HEK293 (cell line): Measurements from ENCODE around the gene EPHB1.

Experiments used
- CTCF ChIA-PET: fragments of 350-600 bp; formaldehyde crosslinking; extraction: SDS; loops from one replicate; lab custom pipeline; 2021; ENCODE audit warnings: antibody characterized with exemption; lab: Yijun Ruan, JAX
- POLR2A ChIA-PET: fragments of 300-600 bp; formaldehyde crosslinking; extraction: SDS; loops from one replicate; lab custom pipeline; 2020; ENCODE audit warnings: antibody characterized with exemption, inconsistent platforms; lab: Yijun Ruan, JAX
- H3K27ac ChIP-seq: fragments of 200-500 bp; sonication (Bioruptor generic); 2 replicates; pipeline ENCODE4 v1.5.1; 2014; ENCODE audit warnings: low read depth, low read length, control low read depth, inconsistent platforms; ENCODE audit errors: extremely low read depth
- H3K36me3 ChIP-seq, 2 experiments: fragments of 200-500 bp in 1 of 2; sonication (Bioruptor generic) in 1 of 2; 1 replicate in 1 of 2; 2 replicates in 1 of 2; pipeline ENCODE4 v1.5.1; 2014 to 2017; ENCODE audit warnings: inconsistent platforms in 2 of 2, low read length in 2 of 2; ENCODE audit not compliant: control insufficient read depth in 2 of 2, insufficient read depth in 1 of 2
- H3K4me1 ChIP-seq: fragments of 200-500 bp; sonication (Bioruptor generic); 2 replicates; pipeline ENCODE4 v1.5.1; 2014; ENCODE audit warnings: mild to moderate bottlenecking, low read length, inconsistent platforms; ENCODE audit not compliant: control insufficient read depth, insufficient read depth
- H3K4me3 ChIP-seq: 2 replicates; pipeline ENCODE4 v1.5.1; 2011; ENCODE audit warnings: low read depth, mild to moderate bottlenecking, control low read depth, low read length, moderate library complexity
- H3K9me3 ChIP-seq: fragments of 200-500 bp; sonication (Bioruptor generic); 2 replicates; pipeline ENCODE4 v1.5.1; 2014; ENCODE audit warnings: low read depth, low read length, inconsistent platforms; ENCODE audit not compliant: control insufficient read depth, insufficient read depth
- KLF16 ChIP-seq: fragments of 450-650 bp; formaldehyde crosslinking; IDR thresholded peaks from 2 replicates; pipeline ENCODE4 v1.5.1; 2017; ENCODE audit warnings: missing biosample characterization, missing genetic modification characterization
- KLF8 ChIP-seq: fragments of 450-650 bp; formaldehyde crosslinking; IDR thresholded peaks from 2 replicates; pipeline ENCODE4 v1.5.1; 2016; ENCODE audit warnings: missing biosample characterization, missing genetic modification characterization
- SCRT2 ChIP-seq: fragments of 450-650 bp; formaldehyde crosslinking; IDR thresholded peaks from 2 replicates; pipeline ENCODE4 v1.5.1; 2016; ENCODE audit warnings: missing biosample characterization, missing genetic modification characterization
- ZBTB8A ChIP-seq: fragments of 450-650 bp; formaldehyde crosslinking; IDR thresholded peaks from 2 replicates; pipeline ENCODE4 v1.5.1; 2016; ENCODE audit warnings: missing biosample characterization, missing genetic modification characterization
- ZFP69B ChIP-seq: fragments of 450-650 bp; formaldehyde crosslinking; IDR thresholded peaks from 2 replicates; pipeline ENCODE4 v1.5.1; 2016; ENCODE audit warnings: missing biosample characterization, missing genetic modification characterization
- ZNF132 ChIP-seq: fragments of 450-650 bp; formaldehyde crosslinking; IDR thresholded peaks from 2 replicates; pipeline ENCODE4 v1.5.1; 2017; ENCODE audit warnings: missing biosample characterization, missing genetic modification characterization, borderline replicate concordance
- ZNF174 ChIP-seq: fragments of 450-650 bp; formaldehyde crosslinking; IDR thresholded peaks from 2 replicates; pipeline ENCODE4 v1.5.0; 2017; ENCODE audit warnings: missing biosample characterization, mild to moderate bottlenecking, missing genetic modification characterization
- ZNF248 ChIP-seq: fragments of 450-650 bp; formaldehyde crosslinking; IDR thresholded peaks from 2 replicates; pipeline ENCODE4 v1.5.1; 2017; ENCODE audit warnings: missing biosample characterization, missing genetic modification characterization
- ZNF292 ChIP-seq: fragments of 450-650 bp; formaldehyde crosslinking; IDR thresholded peaks from 2 replicates; pipeline ENCODE4 v1.5.1; 2016; ENCODE audit warnings: low read depth, missing biosample characterization, missing genetic modification characterization, borderline replicate concordance
- ZNF37A ChIP-seq: fragments of 450-650 bp; IDR thresholded peaks from 2 replicates; pipeline ENCODE4 v1.5.1; 2018; ENCODE audit warnings: missing biosample characterization, missing genetic modification characterization
- ZNF558 ChIP-seq: fragments of 450-650 bp; formaldehyde crosslinking; IDR thresholded peaks from 2 replicates; pipeline ENCODE4 v1.5.1; 2016; ENCODE audit warnings: missing biosample characterization, missing genetic modification characterization
- ZNF621 ChIP-seq: fragments of 450-650 bp; formaldehyde crosslinking; IDR thresholded peaks from 2 replicates; pipeline ENCODE4 v1.5.1; 2017; ENCODE audit warnings: missing biosample characterization, missing genetic modification characterization
- ZNF658 ChIP-seq: fragments of 450-650 bp; formaldehyde crosslinking; IDR thresholded peaks from 2 replicates; pipeline ENCODE4; 2016; ENCODE audit warnings: missing biosample characterization, missing genetic modification characterization
- ZNF664 ChIP-seq: fragments of 450-650 bp; formaldehyde crosslinking; IDR thresholded peaks from 2 replicates; pipeline ENCODE4 v1.5.1; 2016; ENCODE audit warnings: missing biosample characterization, missing genetic modification characterization
- ZNF670 ChIP-seq: fragments of 450-650 bp; formaldehyde crosslinking; IDR thresholded peaks from 2 replicates; pipeline ENCODE4 v1.5.1; 2016; ENCODE audit warnings: missing biosample characterization, missing genetic modification characterization, low read depth
- ZNF747 ChIP-seq: fragments of 450-650 bp; formaldehyde crosslinking; IDR thresholded peaks from 2 replicates; pipeline ENCODE4 v1.5.1; 2016; ENCODE audit warnings: missing biosample characterization, missing genetic modification characterization
- ZNF76 ChIP-seq: fragments of 450-650 bp; formaldehyde crosslinking; IDR thresholded peaks from 2 replicates; pipeline ENCODE4; 2016; ENCODE audit warnings: low read depth, missing biosample characterization, missing genetic modification characterization, borderline replicate concordance
- TF ChIP-seq, protein P1 (sequence below): fragments of 450-650 bp; formaldehyde crosslinking; IDR thresholded peaks from 2 replicates; pipeline ENCODE4 v1.5.1; 2016; ENCODE audit warnings: missing biosample characterization, missing genetic modification characterization
- TF ChIP-seq, protein P2 (sequence below): fragments of 450-650 bp; formaldehyde crosslinking; IDR thresholded peaks from 2 replicates; pipeline ENCODE4 v1.5.0; 2017; ENCODE audit warnings: missing biosample characterization, missing genetic modification characterization, borderline replicate concordance
- TF ChIP-seq, protein P3 (sequence below): fragments of 450-650 bp; formaldehyde crosslinking; IDR thresholded peaks from 2 replicates; pipeline ENCODE4 v1.5.1; 2016; ENCODE audit warnings: missing biosample characterization, missing genetic modification characterization
- TF ChIP-seq, protein P4 (sequence below): fragments of 450-650 bp; formaldehyde crosslinking; IDR thresholded peaks from 2 replicates; pipeline ENCODE4 v1.5.1; 2016; ENCODE audit warnings: missing biosample characterization, missing genetic modification characterization, borderline replicate concordance

EPHB1 gene

DNA sequence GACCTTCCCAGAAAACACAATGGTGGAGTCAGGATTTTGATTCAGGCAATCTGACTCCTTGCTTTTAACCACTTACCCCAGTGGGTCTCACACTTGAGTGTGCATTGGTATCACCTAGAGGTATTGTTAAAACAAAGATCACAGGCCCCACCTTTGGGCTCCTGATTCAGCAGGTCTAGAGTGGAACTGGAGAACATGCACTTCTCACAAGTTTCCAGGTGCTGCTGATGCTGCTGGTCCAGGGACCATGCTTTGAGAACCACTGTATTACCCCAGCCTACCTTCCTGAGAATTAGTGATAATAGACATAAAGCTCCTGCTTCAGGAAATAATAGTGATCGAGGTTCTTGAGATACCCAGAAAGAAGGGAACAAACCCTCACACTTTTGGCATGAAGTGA is 466.9 kb downstream of the EPHB1 start:
- H3K4me1 ChIP-seq = no peaks in the 10 kb centered on the region
- CTCF ChIA-PET = interaction anchor here (0.7 kb wide), 1 partner anchor 467 kb away, joined by 3 read pairs; the partner anchor contains the start of gene EPHB1
- no peak for TF ChIP-seq ZFP69B (tag by site-specific recombination)
- TF ChIP-seq SCRT2 = no peak
- TF ChIP-seq KLF8 (tag by site-specific recombination) = no peak
- TF ChIP-seq ZNF248 (tag by site-specific recombination) = no peak
- TF ChIP-seq, protein P1, sequence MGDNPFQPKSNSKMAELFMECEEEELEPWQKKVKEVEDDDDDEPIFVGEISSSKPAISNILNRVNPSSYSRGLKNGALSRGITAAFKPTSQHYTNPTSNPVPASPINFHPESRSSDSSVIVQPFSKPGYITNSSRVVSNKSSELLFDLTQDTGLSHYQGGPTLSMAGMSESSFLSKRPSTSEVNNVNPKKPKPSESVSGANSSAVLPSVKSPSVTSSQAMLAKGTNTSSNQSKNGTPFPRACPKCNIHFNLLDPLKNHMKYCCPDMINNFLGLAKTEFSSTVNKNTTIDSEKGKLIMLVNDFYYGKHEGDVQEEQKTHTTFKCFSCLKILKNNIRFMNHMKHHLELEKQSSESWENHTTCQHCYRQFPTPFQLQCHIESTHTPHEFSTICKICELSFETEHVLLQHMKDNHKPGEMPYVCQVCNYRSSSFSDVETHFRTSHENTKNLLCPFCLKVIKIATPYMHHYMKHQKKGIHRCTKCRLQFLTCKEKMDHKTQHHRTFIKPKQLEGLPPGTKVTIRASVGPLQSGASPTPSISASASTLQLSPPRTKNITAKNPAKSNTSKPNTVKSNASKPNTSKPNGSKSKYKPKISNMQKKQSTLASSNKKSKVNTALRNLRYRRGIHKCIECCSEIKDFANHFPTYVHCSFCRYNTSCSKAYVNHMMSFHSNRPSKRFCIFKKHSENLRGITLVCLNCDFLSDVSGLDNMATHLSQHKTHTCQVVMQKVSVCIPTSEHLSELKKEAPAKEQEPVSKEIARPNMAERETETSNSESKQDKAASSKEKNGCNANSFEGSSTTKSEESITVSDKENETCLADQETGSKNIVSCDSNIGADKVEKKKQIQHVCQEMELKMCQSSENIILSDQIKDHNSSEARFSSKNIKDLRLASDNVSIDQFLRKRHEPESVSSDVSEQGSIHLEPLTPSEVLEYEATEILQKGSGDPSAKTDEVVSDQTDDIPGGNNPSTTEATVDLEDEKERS (tag by site-specific recombination) = no peak
- no peak for TF ChIP-seq ZNF37A
- no peak for TF ChIP-seq ZNF174 (tag by site-specific recombination)
- TF ChIP-seq ZNF558 = no peak
- no peak for TF ChIP-seq ZNF621 (tag by site-specific recombination)
- TF ChIP-seq ZNF658 (tag by site-specific recombination) = no peak
- no peak for TF ChIP-seq ZNF292 (tag by site-specific recombination)
- TF ChIP-seq ZNF132 (tag by site-specific recombination) = no peak
- TF ChIP-seq ZNF670 (tag by site-specific recombination) = no peak
- no peaks in the 10 kb centered on the region for H3K36me3 ChIP-seq
- H3K4me3 ChIP-seq = no peak overlapping the region
- H3K9me3 ChIP-seq = no peaks in the 10 kb centered on the region
- POLR2A ChIA-PET = no interaction called here
- no peak overlapping the region for H3K27ac ChIP-seq

DNA sequence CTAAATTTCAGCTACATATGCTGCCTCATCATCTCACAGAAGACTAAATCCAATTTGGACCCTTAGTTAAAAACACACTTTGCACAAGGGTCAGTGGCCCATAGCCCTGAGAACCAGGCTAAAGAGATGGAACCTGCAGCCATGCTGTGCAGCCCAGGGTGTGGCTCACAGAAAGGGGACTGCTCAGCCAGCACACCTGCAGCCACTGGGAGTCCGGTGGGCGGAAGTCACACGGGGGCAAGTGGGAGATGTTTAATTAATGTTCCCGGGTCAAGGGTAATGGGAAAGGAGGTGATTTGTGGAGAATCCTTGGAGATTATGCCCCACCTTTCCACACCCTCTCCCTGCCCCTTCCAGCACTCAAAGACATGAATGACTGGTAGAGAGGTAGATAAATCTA is 467.4 kb downstream of the EPHB1 start:
- ChIA-PET POLR2A (no interaction called here), CTCF (interaction anchor here (0.7 kb wide), 1 partner anchor 467 kb away, joined by 3 read pairs; the partner anchor contains the start of gene EPHB1)
- H3K27ac ChIP-seq = no peak overlapping the region
- H3K4me3 ChIP-seq = no peak overlapping the region
- no peaks in the 10 kb centered on the region for H3K36me3 ChIP-seq
- H3K9me3 ChIP-seq = no peaks in the 10 kb centered on the region
- TF ChIP-seq ZNF76 (no peak), ZBTB8A (tag by site-specific recombination) (no peak), ZNF664 (tag by site-specific recombination) (no peak), ZNF747 (tag by site-specific recombination) (no peak), KLF16 (tag by site-specific recombination) (no peak)
- TF ChIP-seq, protein P2, sequence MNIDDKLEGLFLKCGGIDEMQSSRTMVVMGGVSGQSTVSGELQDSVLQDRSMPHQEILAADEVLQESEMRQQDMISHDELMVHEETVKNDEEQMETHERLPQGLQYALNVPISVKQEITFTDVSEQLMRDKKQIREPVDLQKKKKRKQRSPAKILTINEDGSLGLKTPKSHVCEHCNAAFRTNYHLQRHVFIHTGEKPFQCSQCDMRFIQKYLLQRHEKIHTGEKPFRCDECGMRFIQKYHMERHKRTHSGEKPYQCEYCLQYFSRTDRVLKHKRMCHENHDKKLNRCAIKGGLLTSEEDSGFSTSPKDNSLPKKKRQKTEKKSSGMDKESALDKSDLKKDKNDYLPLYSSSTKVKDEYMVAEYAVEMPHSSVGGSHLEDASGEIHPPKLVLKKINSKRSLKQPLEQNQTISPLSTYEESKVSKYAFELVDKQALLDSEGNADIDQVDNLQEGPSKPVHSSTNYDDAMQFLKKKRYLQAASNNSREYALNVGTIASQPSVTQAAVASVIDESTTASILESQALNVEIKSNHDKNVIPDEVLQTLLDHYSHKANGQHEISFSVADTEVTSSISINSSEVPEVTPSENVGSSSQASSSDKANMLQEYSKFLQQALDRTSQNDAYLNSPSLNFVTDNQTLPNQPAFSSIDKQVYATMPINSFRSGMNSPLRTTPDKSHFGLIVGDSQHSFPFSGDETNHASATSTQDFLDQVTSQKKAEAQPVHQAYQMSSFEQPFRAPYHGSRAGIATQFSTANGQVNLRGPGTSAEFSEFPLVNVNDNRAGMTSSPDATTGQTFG (tag by site-specific recombination) = no peak
- TF ChIP-seq, protein P3, sequence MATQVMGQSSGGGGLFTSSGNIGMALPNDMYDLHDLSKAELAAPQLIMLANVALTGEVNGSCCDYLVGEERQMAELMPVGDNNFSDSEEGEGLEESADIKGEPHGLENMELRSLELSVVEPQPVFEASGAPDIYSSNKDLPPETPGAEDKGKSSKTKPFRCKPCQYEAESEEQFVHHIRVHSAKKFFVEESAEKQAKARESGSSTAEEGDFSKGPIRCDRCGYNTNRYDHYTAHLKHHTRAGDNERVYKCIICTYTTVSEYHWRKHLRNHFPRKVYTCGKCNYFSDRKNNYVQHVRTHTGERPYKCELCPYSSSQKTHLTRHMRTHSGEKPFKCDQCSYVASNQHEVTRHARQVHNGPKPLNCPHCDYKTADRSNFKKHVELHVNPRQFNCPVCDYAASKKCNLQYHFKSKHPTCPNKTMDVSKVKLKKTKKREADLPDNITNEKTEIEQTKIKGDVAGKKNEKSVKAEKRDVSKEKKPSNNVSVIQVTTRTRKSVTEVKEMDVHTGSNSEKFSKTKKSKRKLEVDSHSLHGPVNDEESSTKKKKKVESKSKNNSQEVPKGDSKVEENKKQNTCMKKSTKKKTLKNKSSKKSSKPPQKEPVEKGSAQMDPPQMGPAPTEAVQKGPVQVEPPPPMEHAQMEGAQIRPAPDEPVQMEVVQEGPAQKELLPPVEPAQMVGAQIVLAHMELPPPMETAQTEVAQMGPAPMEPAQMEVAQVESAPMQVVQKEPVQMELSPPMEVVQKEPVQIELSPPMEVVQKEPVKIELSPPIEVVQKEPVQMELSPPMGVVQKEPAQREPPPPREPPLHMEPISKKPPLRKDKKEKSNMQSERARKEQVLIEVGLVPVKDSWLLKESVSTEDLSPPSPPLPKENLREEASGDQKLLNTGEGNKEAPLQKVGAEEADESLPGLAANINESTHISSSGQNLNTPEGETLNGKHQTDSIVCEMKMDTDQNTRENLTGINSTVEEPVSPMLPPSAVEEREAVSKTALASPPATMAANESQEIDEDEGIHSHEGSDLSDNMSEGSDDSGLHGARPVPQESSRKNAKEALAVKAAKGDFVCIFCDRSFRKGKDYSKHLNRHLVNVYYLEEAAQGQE (tag by site-specific recombination) = no peak
- TF ChIP-seq, protein P4, sequence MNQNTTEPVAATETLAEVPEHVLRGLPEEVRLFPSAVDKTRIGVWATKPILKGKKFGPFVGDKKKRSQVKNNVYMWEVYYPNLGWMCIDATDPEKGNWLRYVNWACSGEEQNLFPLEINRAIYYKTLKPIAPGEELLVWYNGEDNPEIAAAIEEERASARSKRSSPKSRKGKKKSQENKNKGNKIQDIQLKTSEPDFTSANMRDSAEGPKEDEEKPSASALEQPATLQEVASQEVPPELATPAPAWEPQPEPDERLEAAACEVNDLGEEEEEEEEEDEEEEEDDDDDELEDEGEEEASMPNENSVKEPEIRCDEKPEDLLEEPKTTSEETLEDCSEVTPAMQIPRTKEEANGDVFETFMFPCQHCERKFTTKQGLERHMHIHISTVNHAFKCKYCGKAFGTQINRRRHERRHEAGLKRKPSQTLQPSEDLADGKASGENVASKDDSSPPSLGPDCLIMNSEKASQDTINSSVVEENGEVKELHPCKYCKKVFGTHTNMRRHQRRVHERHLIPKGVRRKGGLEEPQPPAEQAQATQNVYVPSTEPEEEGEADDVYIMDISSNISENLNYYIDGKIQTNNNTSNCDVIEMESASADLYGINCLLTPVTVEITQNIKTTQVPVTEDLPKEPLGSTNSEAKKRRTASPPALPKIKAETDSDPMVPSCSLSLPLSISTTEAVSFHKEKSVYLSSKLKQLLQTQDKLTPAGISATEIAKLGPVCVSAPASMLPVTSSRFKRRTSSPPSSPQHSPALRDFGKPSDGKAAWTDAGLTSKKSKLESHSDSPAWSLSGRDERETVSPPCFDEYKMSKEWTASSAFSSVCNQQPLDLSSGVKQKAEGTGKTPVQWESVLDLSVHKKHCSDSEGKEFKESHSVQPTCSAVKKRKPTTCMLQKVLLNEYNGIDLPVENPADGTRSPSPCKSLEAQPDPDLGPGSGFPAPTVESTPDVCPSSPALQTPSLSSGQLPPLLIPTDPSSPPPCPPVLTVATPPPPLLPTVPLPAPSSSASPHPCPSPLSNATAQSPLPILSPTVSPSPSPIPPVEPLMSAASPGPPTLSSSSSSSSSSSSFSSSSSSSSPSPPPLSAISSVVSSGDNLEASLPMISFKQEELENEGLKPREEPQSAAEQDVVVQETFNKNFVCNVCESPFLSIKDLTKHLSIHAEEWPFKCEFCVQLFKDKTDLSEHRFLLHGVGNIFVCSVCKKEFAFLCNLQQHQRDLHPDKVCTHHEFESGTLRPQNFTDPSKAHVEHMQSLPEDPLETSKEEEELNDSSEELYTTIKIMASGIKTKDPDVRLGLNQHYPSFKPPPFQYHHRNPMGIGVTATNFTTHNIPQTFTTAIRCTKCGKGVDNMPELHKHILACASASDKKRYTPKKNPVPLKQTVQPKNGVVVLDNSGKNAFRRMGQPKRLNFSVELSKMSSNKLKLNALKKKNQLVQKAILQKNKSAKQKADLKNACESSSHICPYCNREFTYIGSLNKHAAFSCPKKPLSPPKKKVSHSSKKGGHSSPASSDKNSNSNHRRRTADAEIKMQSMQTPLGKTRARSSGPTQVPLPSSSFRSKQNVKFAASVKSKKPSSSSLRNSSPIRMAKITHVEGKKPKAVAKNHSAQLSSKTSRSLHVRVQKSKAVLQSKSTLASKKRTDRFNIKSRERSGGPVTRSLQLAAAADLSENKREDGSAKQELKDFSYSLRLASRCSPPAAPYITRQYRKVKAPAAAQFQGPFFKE (tag by site-specific recombination) = no peak
- H3K4me1 ChIP-seq = no peaks in the 10 kb centered on the region
